ENCODE data around the gene WDR82. TPM values are rescaled to one million over a fixed set of nuclear protein-coding genes. Genes with fewer than 3 reads are reported as not detected.

The WDR82 gene, protein sequence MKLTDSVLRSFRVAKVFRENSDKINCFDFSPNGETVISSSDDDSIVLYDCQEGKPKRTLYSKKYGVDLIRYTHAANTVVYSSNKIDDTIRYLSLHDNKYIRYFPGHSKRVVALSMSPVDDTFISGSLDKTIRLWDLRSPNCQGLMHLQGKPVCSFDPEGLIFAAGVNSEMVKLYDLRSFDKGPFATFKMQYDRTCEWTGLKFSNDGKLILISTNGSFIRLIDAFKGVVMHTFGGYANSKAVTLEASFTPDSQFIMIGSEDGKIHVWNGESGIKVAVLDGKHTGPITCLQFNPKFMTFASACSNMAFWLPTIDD
- 10 to 100 TPM; 82.8 to 87.4 TPM for total RNA-seq

DNA sequence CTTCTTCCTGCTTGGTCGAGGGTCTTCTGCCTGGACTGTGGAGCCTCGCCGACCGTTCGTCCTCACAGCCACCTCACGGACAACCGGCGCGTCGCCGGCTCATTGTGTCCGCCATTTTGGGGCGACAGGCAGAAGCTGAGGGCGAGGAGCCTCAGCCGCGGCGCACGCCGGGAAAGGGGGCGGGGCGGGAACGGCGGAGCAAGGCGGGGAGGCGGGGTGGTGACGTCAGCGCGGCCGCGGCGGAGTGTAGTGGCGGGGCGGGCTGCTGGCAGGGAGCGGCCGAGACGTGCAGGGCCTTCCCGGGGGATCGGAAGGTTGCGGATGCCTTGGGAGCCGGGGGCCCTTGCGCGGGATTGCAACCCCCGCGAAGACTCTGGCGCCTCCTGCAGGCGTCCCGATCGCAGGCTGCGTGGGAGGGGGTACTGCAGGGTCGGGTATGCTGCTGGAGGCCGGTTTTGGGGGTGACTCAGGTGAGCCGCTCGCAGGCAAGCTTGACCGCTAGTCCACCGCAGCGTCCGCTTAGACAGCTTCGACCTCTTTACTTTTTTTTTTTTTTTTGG, at the start of gene WDR82:
WDR82 (minus strand) TSS at position 140 of the 560 bp plus-strand sequence. CDS start 288 bp downstream, outside the sequence.
- Mint-ChIP-seq H3K36me3 (peaks cover 21% of the 10 kb centered on the region), H3K9me3 (no peaks in the 10 kb centered on the region), H3K27me3 (no peaks in the 10 kb centered on the region), H3K4me3 (peak within 1 kb of the TSS; percentile 95), H3K4me1 (ENCODE audit: low read depth in 2 of 2) (peaks cover 50 to 57% of the 10 kb centered on the region in 2 donors), H3K27ac (peak within 1 kb of the TSS; percentile 88 to 92)
- peak; percentile 99 for DNase-seq (ENCODE audit: low spot score)
- peak; percentile 93 to 96 for ATAC-seq

DNA sequence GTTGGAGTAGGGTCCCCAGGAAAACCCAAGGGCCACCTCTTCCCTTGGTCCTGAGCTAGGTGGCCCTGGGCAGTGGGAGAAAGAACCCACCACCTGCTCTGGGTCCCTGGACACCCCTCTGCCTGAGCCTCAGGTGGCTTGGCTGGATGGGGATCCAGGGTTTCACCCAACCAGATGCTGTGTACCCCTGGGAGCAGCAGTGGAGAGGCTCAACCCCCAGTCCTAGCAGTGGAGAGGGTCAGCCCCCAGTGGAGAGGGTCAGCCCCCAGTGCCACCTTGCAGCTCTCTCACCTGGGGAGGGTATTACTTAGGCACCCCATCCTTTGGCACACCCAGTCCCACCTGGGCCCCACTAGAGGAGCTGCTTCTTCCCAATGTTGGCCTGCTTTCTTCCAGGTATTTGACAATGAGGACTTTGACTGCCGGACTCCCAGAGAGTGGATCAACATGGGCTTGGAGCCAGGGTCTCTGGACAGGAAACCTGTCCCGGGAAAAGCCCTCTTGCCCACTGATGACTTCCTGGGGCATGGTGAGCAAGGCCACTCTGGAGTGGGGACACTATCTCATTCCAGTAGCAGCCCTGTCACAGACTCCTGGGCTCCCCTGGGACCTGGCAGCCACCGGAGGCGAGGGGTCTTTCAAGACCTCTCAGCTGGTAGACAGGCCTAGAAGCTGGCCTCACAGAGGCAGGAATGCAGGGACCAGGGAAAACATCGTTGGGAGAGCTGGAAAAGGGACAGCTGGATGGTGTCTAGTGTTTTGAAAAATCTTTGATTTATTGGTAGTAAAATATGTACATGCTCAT, 49.2 kb upstream of the WDR82 start:
- DNase-seq (ENCODE audit: low spot score) (no peak), ATAC-seq (no peak)
- Mint-ChIP-seq H3K9me3 (no peaks in the 10 kb centered on the region), H3K4me3 (no peak overlapping the region), H3K4me1 (ENCODE audit: low read depth in 2 of 2) (peaks cover 0 to 3% of the 10 kb centered on the region in 2 donors), H3K27me3 (no peaks in the 10 kb centered on the region), H3K27ac (no peak overlapping the region), H3K36me3 (no peaks in the 10 kb centered on the region)

DNA sequence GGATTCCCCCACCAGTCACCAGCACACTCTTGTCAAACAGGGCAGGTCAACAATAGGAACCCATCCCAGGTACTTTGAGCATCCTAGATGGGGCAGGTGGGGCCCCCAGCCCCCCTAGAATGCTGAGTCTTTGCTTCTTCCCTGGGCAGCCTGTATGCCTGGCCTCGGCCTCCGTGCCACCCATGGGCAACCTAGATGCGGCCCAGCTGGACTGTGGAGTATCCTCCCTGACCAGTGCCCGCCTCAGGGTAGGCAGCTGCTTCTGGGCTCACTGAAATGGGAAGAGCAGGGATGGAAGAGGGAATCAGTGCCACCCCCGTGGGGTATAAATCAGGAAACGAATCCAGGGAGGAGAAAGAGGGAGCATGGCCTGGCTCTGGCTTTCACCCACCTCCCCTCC, 48.5 kb upstream of the WDR82 start:
- no peaks in the 10 kb centered on the region for H3K27me3 Mint-ChIP-seq

DNA sequence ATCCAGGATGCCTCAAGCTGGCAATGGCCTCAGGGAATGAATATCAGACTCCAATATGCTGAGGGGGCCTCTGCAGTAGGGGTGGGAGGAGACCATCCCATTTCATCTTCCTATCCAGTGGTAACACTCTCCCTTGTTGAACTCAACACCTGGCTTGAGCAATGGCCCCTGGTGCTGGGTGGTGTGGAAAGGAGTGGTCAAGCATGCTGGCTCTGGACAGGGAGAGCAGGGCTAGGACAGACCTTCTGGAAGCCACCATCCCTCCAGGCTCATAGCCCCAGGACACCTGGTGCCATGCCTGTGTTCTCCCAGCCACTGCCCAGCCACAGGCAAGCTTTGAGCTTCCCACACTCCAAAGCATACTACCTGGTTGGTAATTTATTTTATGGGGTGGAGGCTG, 47.2 kb upstream of the WDR82 start:
- H3K9me3 Mint-ChIP-seq = no peaks in the 10 kb centered on the region
- no peaks in the 10 kb centered on the region for H3K27me3 Mint-ChIP-seq
- no peak overlapping the region for H3K4me3 Mint-ChIP-seq
- ATAC-seq (no peak), DNase-seq (ENCODE audit: low spot score) (no peak)
- no peaks in the 10 kb centered on the region for H3K36me3 Mint-ChIP-seq
- peaks cover 0 to 5% of the 10 kb centered on the region in 2 donors for H3K4me1 Mint-ChIP-seq (ENCODE audit: low read depth in 2 of 2)
- H3K27ac Mint-ChIP-seq = no peak overlapping the region

More for the DNA sequence above, 48.5 kb upstream of the WDR82 start:
- ATAC-seq (no peak), DNase-seq (ENCODE audit: low spot score) (no peak)
- Mint-ChIP-seq H3K27ac (no peak overlapping the region), H3K9me3 (no peaks in the 10 kb centered on the region), H3K4me1 (ENCODE audit: low read depth in 2 of 2) (peaks cover 0 to 5% of the 10 kb centered on the region in 2 donors), H3K36me3 (no peaks in the 10 kb centered on the region), H3K4me3 (no peak overlapping the region)

DNA sequence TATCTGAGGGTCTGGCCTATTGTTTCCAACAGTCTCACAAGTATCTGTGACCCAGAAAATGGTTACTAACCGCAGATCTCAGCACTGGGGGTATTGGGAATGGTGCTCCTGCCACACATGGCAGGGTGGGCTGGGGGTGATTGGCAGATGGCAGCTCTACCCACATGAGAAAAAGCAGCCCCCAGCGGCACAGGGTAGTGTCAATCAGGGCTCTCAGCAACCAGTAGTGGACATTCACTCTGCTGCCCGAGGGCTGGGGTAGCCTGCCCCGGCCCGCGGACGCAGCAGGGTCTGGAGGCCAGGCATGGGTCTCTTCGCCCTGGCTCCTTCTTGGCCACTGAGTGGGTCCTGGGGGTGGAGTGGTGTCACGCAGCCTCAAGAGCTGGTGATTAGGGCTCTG, 46.2 kb upstream of the WDR82 start:
- H3K27ac Mint-ChIP-seq = no peak overlapping the region
- DNase-seq (ENCODE audit: low spot score) (no peak), ATAC-seq (no peak)
- H3K36me3 Mint-ChIP-seq = no peaks in the 10 kb centered on the region
- no peaks in the 10 kb centered on the region for H3K27me3 Mint-ChIP-seq
- H3K4me3 Mint-ChIP-seq = no peak overlapping the region
- H3K9me3 Mint-ChIP-seq = no peaks in the 10 kb centered on the region
- peaks cover 0 to 5% of the 10 kb centered on the region in 2 donors for H3K4me1 Mint-ChIP-seq (ENCODE audit: low read depth in 2 of 2)

DNA sequence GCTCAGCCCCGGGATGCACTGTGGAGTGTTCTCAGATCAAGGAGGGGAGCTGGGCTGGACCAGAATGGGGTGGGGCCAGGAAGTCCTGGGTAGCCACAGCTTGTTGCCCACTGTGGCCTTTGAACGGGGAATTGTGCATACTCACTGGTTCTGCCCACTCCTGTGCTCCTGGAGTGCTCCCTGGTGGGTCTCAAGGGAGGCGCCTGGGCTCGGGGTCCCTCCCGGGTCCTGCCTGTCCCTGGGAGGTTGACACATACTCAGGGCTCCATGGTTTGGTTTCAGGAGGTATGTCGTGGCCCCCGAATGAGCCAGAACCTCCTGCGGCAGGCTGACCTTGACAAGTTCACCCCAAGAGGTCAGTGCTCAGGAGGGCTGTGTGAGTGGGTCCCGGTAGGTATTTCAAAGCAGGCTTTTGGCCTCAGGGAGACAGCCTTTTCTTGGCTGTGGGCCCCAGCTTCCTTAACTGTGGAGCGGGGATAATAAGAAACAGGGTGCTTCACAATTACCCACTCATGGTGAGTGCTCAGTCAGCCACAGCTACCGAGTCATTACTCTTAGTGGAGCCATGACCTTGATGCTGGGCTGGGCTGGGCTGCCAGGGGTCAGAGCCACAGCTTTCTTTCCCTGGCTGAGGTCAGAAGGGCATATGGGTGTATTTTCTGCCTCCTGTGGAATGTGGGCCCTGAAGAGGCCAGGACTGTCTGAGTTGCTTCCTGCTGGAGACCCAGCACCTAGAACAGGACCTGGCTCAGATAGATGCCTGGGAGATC, 45.3 kb upstream of the WDR82 start:
- no peak overlapping the region for H3K27ac Mint-ChIP-seq
- H3K36me3 Mint-ChIP-seq = no peaks in the 10 kb centered on the region

DNA sequence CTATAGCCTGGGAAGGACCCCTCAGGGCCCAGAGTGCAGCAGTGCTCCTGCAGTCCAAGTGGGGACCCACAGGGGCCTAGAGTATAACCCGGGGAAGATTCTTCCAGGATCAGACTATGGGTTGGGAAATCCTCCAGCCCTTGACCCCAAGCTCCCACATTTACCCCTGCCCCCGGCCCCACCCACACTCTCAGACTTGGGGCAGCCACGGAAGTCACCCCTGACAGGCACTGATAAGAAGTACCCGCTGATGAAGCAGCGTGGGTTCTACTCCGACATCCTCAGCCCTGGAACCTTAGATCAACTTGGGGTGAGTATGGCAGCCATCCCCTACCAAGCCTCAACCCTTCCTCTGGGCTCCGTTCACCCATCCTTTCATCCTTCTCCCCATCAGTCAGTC, 44.0 kb upstream of the WDR82 start:
- Mint-ChIP-seq H3K27ac (no peak overlapping the region), H3K4me3 (no peak overlapping the region), H3K9me3 (no peaks in the 10 kb centered on the region), H3K36me3 (no peaks in the 10 kb centered on the region), H3K27me3 (no peaks in the 10 kb centered on the region), H3K4me1 (ENCODE audit: low read depth in 2 of 2) (peaks cover 6 to 18% of the 10 kb centered on the region in 2 donors)
- ATAC-seq = no peak
- DNase-seq (ENCODE audit: low spot score) = no peak

More for the DNA sequence above, 45.3 kb upstream of the WDR82 start:
- Mint-ChIP-seq H3K9me3 (no peaks in the 10 kb centered on the region), H3K27me3 (no peaks in the 10 kb centered on the region), H3K4me1 (ENCODE audit: low read depth in 2 of 2) (peaks cover 0 to 9% of the 10 kb centered on the region in 2 donors), H3K4me3 (no peak overlapping the region)
- ATAC-seq (no peak), DNase-seq (ENCODE audit: low spot score) (no peak)

DNA sequence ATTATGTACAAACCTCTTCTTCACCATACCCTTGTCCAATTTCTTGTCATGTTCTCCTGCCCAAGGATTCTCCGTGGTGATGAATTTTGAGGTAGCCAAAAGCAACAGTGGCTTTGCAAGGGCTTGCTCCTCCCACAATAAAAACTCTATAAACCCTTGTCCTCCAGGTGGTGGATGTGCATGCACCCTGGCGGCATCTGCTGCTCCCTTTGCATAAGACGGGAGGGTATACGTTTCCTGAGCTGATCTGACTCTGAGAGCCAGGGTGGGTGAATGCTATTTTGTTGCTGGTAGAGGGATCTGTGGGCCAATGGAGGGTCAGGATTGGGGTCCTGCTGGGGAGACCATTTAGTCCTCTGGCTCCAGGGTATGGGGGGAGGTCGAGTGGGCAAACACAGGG, 43.0 kb upstream of the WDR82 start:
- Mint-ChIP-seq H3K4me3 (no peak overlapping the region), H3K27me3 (no peaks in the 10 kb centered on the region), H3K9me3 (no peaks in the 10 kb centered on the region), H3K36me3 (no peaks in the 10 kb centered on the region), H3K27ac (no peak overlapping the region), H3K4me1 (ENCODE audit: low read depth in 2 of 2) (peaks cover 13 to 26% of the 10 kb centered on the region in 2 donors)
- no peak for ATAC-seq
- DNase-seq (ENCODE audit: low spot score) = no peak

DNA sequence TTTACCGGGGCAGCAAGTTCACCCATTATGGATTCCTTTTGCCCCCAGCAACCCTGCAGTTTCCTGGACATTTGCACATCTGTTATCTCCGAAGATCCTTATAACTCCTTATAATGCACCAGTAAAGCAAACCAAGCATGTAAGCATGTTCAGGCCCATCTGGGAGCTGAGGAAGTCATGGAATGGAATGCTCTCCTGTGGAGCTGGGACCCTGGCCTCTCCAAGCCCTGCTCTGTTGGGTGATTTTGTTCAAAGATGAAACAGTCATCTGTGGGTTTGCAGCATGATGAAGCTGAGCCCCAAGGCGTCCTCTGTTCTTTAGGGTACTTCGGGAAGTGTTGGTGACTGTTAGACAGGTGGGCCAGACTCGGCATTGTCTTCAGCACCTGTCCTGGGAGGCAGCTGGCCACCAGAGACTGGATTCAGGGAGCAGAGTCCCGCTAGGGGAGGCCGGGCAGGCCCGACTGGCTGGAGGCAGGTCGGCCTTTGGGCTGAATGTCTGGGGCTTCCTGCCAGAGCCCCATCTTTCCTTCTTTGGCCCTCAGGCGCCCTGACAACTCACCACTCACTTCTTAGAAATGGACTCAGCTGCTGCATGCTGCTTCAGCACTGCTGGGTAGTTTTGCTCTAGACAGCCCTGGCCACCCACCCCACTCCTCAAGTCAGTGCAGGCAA, 41.6 kb upstream of the WDR82 start:
- Mint-ChIP-seq H3K36me3 (no peaks in the 10 kb centered on the region), H3K27ac (no peak overlapping the region), H3K4me1 (ENCODE audit: low read depth in 2 of 2) (peaks cover 16 to 29% of the 10 kb centered on the region in 2 donors), H3K9me3 (no peaks in the 10 kb centered on the region), H3K4me3 (no peak overlapping the region), H3K27me3 (no peaks in the 10 kb centered on the region)
- ATAC-seq (no peak), DNase-seq (ENCODE audit: low spot score) (no peak)

DNA sequence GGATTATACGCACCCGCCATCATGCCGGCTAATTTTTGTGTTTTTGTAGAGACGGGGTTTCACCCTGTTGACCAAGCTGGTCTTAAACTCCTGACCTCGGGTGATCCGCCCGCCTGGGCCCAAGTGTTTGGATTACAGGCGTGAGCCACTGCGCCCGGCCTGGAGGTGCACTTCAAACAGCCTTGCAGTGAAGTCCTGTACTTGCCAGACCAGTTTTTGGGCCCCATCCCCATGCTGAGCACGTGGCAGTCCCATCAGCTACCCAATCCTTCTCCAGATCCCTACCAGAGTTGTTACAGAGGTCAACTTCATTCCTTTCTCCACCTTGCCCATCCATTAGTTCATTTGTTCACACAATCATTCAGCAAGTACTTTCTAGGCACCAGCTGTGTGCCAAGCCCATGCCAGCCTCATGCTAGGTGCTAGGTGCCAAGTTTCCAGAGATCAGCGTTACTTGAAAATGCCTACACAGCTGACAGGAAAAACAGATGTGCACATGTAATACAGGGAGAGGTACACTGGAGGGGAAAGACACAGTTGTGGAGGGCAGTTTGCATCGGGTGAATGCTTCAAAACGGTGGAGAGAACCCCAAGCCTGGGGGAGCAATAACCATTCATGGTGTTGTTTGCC, 39.9 kb upstream of the WDR82 start:
- peak overlapping the region in 1 of 2 donors; percentile 91 for H3K27ac Mint-ChIP-seq
- ATAC-seq (no peak), DNase-seq (ENCODE audit: low spot score) (no peak)
- no peaks in the 10 kb centered on the region for H3K36me3 Mint-ChIP-seq
- H3K4me1 Mint-ChIP-seq (ENCODE audit: low read depth in 2 of 2) = peaks cover 20 to 37% of the 10 kb centered on the region in 2 donors
- H3K4me3 Mint-ChIP-seq = no peak overlapping the region
- no peaks in the 10 kb centered on the region for H3K9me3 Mint-ChIP-seq
- no peaks in the 10 kb centered on the region for H3K27me3 Mint-ChIP-seq

DNA sequence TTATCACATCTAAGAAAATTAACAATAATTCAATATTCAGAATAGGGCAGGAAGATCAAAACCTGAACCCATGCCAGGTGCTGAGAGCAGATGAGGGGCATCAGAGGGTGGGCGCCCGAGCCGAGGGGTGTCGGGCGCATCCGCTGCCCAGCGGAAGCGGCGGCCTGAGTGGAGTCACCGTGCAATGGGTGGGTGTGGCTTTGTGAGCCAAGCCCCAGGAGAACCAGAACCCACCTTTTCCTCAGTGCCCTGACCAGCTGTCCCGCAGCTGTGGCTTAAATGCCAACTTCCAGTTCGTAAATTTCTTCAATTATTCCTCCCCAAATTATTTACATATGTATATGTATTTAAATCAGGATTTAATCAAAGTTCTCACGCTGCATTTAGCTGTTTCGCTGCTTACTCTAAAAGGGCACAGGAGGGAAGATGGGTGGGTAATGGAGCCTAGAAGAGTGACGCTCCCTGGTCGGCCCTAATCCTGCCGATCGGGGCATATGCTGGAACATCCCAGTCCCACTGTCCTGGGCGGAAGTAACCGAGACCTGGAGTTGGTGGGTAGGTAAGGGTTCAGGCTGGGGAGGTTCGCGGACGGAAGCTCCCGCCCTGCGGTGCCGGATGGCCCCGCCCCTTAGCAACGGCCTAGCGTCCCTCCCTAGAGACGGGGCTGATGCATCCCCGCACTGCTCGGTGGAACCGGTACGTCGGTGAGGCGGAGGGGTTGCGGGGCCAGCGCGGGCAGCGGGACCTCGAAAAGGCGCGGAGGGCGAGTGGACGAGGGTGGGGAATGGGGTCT, 39.0 kb upstream of the WDR82 start:
- peak overlapping the region; percentile 80 to 91 for H3K27ac Mint-ChIP-seq
- H3K4me3 Mint-ChIP-seq = peak overlapping the region; percentile 49
- no peaks in the 10 kb centered on the region for H3K9me3 Mint-ChIP-seq
- DNase-seq (ENCODE audit: low spot score) = peak; percentile 79
- no peaks in the 10 kb centered on the region for H3K27me3 Mint-ChIP-seq
- H3K4me1 Mint-ChIP-seq (ENCODE audit: low read depth in 2 of 2) = peaks cover 20 to 36% of the 10 kb centered on the region in 2 donors
- ATAC-seq = peak; percentile 87 to 92
- H3K36me3 Mint-ChIP-seq = no peaks in the 10 kb centered on the region

All from natural killer cell treated with Interleukin-12 subunit alpha and Interleukin-12 subunit beta and Interleukin-15 and Interleukin-18, amount 100 ng/mL, for 72 hours (primary cell).